SH-SY5Y (cell line): ENCODE data around the gene TARP.

ENCODE experiments used
- GATA2 ChIP-seq: IDR thresholded peaks from 2 replicates; pipeline ENCODE4 v1.6.1; 2011; ENCODE audit warnings: mild to moderate bottlenecking, low read depth, low read length
- GATA3 ChIP-seq: IDR thresholded peaks from 2 replicates; pipeline ENCODE4 v1.6.1; 2011; ENCODE audit warnings: low read depth, mild to moderate bottlenecking, low read length, moderate library complexity

DNA sequence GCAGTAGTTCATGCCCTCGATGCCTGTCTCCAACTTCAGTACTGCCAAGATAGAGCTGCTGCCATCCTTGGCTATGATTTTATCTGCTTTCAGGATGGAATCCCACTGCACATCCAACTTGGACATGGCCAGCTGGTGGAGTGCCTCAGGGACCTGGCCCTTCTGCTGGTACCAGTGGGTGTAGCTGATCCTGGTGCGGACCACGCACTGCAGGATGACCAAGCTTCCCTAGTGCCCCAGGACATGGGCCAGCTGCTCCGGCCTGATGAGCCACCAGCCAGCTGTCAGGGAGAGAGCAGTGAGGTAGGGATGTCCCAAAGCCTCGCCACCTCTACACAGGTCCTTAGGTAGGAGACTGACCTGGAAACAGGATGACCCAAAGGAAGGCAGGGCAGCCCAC lies 49.0 kb upstream of the TARP start:
- TF ChIP-seq GATA2 (no peak), GATA3 (no peak)
